Cardiac muscle cell (in vitro differentiated cells and primary cell): ENCODE measurements around the gene DNAH5. TPM values are rescaled to one million over a fixed set of nuclear protein-coding genes. Genes with fewer than 3 reads are reported as not detected.

Experiments
- DNase-seq, 2 donors: peaks; one replicate each; pipeline versions ENCODE4 v3.0.0 to v3.0.0-alpha.2; 2010 to 2017; ENCODE audit warnings: low read depth in 1 of 2, low spot score in 1 of 2
- H3K27ac ChIP-seq: fragments of 200-600 bp; sonication (generic); 2 replicates; pipeline ENCODE4 v1.5.1; 2016
- H3K27me3 ChIP-seq: fragments of 200-600 bp; sonication (generic); 2 replicates; pipeline ENCODE4 v1.6.0; 2016; ENCODE audit warnings: control low read depth
- H3K36me3 ChIP-seq: fragments of 200-600 bp; sonication (generic); 2 replicates; pipeline ENCODE4 v1.5.1; 2016; ENCODE audit warnings: control low read depth
- H3K4me1 ChIP-seq: fragments of 200-600 bp; sonication (generic); 2 replicates; pipeline ENCODE4 v1.8.1; 2017; ENCODE audit warnings: low read depth, mild to moderate bottlenecking, mixed run types
- H3K4me3 ChIP-seq: fragments of 200-600 bp; sonication (generic); 2 replicates; pipeline ENCODE4 v1.5.1; 2016; ENCODE audit warnings: mild to moderate bottlenecking
- H3K9me3 ChIP-seq: fragments of 200-600 bp; sonication (generic); 2 replicates; pipeline ENCODE4 v1.5.1; 2017; ENCODE audit warnings: low read depth, mild to moderate bottlenecking, control low read depth
- polyA plus RNA-seq: library from polyadenylated mRNA; unstranded; fragments of >200 nt; fragmentation: Nextera tagmentation; extraction: Ambion mirVana; gene quantifications from 2 replicates; pipeline ENCODE4 v1.2.1, GENCODE V29; 2016
- total RNA-seq: library from RNA; depleted of rRNA; stranded (reverse); fragments of >200 nt; gene quantifications from 2 replicates; pipeline ENCODE4 v1.2.3, GENCODE V29; 2016
- TF ChIP-seq, protein P1 (sequence below): IDR thresholded peaks from 2 replicates; pipeline ENCODE4 v1.5.1; 2012; ENCODE audit warnings: low read depth, mild to moderate bottlenecking, low read length

Gene DNAH5
- total and polyA plus RNA-seq, 2 experiments from 2014 or later = 0.03 to 0.12 TPM

DNA sequence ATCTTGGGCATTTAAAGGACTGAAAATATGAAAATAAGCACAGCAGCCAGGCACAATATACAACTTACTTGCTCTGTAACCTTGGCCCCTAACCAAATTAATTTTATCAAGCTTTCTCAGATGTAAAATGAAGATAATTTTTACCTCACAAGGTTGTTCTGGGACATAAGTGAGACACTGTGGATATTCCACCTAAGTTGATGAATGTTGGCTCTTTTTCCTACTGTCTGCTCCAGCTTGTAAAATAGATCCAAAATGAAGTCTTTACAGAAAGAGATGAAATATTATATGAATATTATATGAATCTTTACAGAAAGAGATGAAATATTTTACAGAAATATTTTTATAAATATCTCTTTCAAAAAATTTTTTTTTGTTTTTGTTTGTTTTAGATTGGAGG lies 270.1 kb downstream of the DNAH5 start:
- no peak overlapping the region for H3K27ac ChIP-seq
- TF ChIP-seq, protein P1, sequence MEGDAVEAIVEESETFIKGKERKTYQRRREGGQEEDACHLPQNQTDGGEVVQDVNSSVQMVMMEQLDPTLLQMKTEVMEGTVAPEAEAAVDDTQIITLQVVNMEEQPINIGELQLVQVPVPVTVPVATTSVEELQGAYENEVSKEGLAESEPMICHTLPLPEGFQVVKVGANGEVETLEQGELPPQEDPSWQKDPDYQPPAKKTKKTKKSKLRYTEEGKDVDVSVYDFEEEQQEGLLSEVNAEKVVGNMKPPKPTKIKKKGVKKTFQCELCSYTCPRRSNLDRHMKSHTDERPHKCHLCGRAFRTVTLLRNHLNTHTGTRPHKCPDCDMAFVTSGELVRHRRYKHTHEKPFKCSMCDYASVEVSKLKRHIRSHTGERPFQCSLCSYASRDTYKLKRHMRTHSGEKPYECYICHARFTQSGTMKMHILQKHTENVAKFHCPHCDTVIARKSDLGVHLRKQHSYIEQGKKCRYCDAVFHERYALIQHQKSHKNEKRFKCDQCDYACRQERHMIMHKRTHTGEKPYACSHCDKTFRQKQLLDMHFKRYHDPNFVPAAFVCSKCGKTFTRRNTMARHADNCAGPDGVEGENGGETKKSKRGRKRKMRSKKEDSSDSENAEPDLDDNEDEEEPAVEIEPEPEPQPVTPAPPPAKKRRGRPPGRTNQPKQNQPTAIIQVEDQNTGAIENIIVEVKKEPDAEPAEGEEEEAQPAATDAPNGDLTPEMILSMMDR = no peak
- H3K9me3 ChIP-seq = no peaks in the 10 kb centered on the region
- no peaks in the 10 kb centered on the region for H3K4me1 ChIP-seq
- no peak overlapping the region for H3K4me3 ChIP-seq
- DNase-seq = no peak
- H3K27me3 ChIP-seq = no peaks in the 10 kb centered on the region
- no peaks in the 10 kb centered on the region for H3K36me3 ChIP-seq

GRCh38 chr5:13673511-13673910 lies 271.0 kb downstream of the DNAH5 start:
- no peak overlapping the region for H3K27ac ChIP-seq
- no peak overlapping the region for H3K4me3 ChIP-seq
- no peaks in the 10 kb centered on the region for H3K36me3 ChIP-seq
- H3K27me3 ChIP-seq = no peaks in the 10 kb centered on the region
- TF ChIP-seq, protein P1 = no peak
- H3K4me1 ChIP-seq = no peaks in the 10 kb centered on the region
- no peaks in the 10 kb centered on the region for H3K9me3 ChIP-seq
- DNase-seq = no peak

GRCh38 chr5:13664377-13664776 lies 280.1 kb downstream of the DNAH5 start:
- no peaks in the 10 kb centered on the region for H3K9me3 ChIP-seq
- DNase-seq = peak in 1 of 2 donors; percentile 3
- H3K27me3 ChIP-seq = no peaks in the 10 kb centered on the region
- H3K4me1 ChIP-seq = no peaks in the 10 kb centered on the region
- no peak overlapping the region for H3K4me3 ChIP-seq
- TF ChIP-seq, protein P1 = no peak
- no peaks in the 10 kb centered on the region for H3K36me3 ChIP-seq
- no peak overlapping the region for H3K27ac ChIP-seq

- H3K4me3 ChIP-seq = no peak overlapping the region
- DNase-seq = no peak
- TF ChIP-seq, protein P1 = no peak
- H3K27ac ChIP-seq = no peak overlapping the region
- H3K36me3 ChIP-seq = no peaks in the 10 kb centered on the region
- H3K9me3 ChIP-seq = no peaks in the 10 kb centered on the region
- H3K27me3 ChIP-seq = no peaks in the 10 kb centered on the region
- H3K4me1 ChIP-seq = no peaks in the 10 kb centered on the region
Observed at GRCh38 chr5:13662626-13663025, 281.9 kb downstream of the DNAH5 start.

- TF ChIP-seq, protein P1 = no peak
Observed at GRCh38 chr5:13661272-13661671, 283.2 kb downstream of the DNAH5 start.

DNA sequence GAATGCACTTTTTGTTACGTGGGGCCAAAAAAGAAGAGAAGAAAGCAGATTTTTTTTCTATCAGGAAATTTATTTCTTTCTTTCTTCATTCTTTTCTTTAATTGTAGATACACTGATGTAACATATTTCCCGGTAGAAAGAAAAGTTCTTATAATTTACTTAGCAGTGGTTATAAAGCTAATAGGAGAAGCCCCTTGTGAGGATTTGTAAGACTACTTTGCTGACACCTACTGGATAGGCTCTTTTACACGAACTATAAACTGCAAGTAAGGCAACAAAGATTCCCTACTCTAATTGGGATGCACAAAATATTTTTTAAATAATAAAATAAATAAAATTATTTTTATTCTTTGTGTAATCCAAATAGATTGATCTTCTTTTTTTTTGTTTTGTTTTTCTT lies 284.4 kb downstream of the DNAH5 start:
- TF ChIP-seq, protein P1 = no peak
- H3K27me3 ChIP-seq = no peaks in the 10 kb centered on the region
- no peaks in the 10 kb centered on the region for H3K9me3 ChIP-seq
- no peak overlapping the region for H3K27ac ChIP-seq
- H3K36me3 ChIP-seq = no peaks in the 10 kb centered on the region
- H3K4me3 ChIP-seq = no peak overlapping the region
- H3K4me1 ChIP-seq = no peaks in the 10 kb centered on the region
- no peak for DNase-seq

More at GRCh38 chr5:13661272-13661671, 283.2 kb downstream of the DNAH5 start:
- H3K9me3 ChIP-seq = no peaks in the 10 kb centered on the region
- H3K4me3 ChIP-seq = no peak overlapping the region
- DNase-seq = no peak
- H3K27me3 ChIP-seq = no peaks in the 10 kb centered on the region
- H3K4me1 ChIP-seq = no peaks in the 10 kb centered on the region
- H3K36me3 ChIP-seq = no peaks in the 10 kb centered on the region
- no peak overlapping the region for H3K27ac ChIP-seq
